Hair follicle dermal papilla cell (primary cell): ENCODE measurements around the gene SNX15. TPM values are rescaled to one million over a fixed set of nuclear protein-coding genes. Genes with fewer than 3 reads are reported as not detected.

Experiments
- small RNA-seq: library from RNA; depleted of rRNA; stranded (forward); fragments of <200 nt; gene quantifications from one replicate; pipeline ENCODE3, GENCODE V24; 2012
- total RNA-seq: library from RNA; depleted of rRNA; stranded (reverse); fragments of >200 nt; gene quantifications from 2 replicates; pipeline ENCODE4 v1.2.3, GENCODE V29; 2012

SNX15 gene, protein sequence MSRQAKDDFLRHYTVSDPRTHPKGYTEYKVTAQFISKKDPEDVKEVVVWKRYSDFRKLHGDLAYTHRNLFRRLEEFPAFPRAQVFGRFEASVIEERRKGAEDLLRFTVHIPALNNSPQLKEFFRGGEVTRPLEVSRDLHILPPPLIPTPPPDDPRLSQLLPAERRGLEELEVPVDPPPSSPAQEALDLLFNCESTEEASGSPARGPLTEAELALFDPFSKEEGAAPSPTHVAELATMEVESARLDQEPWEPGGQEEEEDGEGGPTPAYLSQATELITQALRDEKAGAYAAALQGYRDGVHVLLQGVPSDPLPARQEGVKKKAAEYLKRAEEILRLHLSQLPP
- 16.6 and 19.4 TPM in 2 replicates for total RNA-seq

DNA sequence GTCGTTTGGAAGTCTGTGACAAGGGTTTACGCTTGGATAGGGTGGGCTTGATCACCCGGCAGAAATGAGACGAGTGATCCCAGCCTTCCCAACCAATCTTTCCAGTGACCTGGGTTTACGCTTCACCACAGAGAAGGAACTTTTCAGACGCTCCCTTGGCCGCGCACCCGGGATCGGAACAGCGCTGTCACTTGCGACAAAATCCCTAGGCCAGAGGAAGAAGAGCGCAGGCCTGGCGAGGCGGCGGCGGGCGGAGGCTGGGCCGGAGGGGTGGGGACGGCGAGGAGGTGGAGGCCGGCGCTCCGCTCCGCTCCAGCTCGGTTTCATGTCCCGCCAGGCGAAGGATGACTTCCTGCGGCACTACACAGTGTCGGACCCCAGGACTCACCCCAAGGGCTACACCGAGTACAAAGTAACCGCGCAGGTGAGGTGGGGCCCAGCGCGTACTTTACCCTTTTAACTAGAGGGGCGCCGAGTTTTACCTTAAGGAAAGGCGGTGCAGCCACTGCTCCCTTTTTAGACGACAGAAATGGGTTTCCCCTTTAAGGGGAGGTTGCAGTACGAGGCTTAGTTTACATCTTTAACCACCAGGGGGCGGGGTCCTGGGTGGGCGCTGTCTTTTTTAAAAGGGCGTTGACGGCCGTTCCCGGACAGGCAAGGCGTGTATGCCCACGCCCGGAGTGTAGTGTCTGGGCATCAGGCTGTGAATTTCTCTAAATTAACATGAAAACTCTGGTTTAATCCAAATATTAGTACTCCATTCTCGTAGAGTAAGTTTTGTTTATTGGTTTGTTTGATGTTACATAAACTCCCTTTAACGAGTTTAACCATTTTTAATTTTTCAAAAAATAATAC, at the start of gene SNX15:
Gene SNX15, plus strand, starts transcription at position 227 of the 855 bp plus-strand sequence. Its CDS starts 99 bp downstream, at position 326.

DNA sequence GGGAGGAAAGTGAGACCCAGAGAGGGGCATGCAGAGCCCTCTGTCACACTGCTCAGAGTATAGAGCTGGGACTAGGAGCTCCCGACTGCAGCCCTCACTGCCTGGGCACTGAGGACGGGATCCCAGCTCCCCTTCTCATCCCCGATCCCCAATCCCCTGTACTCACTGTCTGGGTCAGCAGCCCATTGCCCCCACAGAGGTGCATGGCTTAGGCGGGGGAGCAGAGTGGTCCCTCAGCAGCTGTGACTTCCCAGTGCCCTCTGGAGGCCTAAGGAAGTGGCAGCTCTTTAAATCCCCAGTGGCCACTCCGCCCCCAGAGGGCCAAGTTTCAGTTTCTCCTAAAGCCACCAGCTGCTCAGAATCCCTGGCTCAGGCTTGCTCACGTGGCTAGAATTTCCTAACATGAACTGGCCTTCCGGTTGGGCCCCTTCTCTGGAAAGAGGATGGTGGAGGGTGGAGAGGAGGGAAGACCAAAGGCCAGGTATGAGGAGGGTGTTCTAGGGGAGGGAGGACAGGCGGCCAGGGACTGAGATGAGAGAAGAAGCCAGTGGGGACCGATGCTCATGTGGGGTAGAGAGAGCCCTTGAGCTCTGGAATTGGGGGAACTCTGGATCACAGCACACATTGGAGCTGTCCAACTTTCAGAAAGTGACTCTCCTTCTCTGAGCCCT, 30.4 kb upstream of the SNX15 start, which contains the start of gene BATF2:
Gene BATF2, minus strand, starts transcription at position 262 of the 671 bp plus-strand sequence. Its CDS starts 57 bp downstream, at position 205.

DNA sequence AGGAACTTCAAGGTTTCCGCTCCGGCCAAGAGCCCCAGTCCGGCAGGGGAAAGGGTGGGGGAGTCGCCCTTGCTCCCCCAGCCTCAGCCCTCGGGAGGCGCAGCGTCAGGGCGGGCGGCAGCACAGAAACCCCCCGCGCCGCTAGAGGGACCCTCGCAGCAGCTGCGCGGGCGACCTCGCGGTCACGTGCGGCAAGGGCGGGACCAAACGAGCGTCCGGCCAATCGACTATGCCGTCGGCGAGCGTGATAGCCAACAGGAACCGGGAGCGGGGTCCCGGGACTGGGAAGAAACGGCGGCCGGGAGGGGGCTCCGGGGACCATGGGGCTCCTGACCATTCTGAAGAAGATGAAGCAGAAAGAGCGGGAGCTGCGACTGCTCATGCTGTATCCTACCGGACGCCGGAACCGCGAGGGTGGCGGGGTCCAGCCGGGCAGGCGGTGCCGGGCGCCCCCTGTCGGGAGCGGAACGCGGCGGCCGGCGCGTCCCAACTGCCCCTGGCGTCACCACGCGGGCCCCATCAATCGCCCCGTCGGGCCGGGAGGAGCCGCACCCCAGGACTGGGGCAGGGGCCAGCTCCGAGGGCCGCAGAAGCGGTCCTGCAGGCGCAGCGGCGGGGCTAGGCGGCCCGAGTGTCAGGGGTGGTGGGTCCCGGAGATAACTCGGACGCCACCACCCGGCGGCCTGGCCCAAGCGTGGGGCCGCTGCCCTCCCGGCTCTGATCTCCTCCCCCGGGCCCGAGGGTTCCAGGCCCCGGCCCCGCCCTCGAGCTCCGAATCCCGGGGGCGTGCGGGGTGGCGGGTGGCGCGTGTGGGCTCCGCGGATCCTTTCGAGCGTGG, 13.1 kb upstream of the SNX15 start, which contains the start of gene ARL2:
Gene ARL2, plus strand, starts transcription at position 273 of the 838 bp plus-strand sequence. Its CDS starts 48 bp downstream, at position 321.

GRCh38 chr11:65040847-65041622, 13.8 kb downstream of the SNX15 start, which contains the start of gene SAC3D1:
SAC3D1 (plus strand) TSS chr11:65041210; CDS start chr11:65041293, 83 bp downstream.

GRCh38 chr11:65058419-65059054, 31.3 kb downstream of the SNX15 start, which contains the start of gene NAALADL1:
NAALADL1 (minus strand) TSS chr11:65058553; CDS start chr11:65058521, 32 bp downstream.

GRCh38 chr11:65083834-65084597, 56.8 kb downstream of the SNX15 start, which contains the start of the genes CDCA5 and ZFPL1:
CDCA5 (minus strand) TSS chr11:65084040; CDS start chr11:65083978, 62 bp downstream.
ZFPL1 (plus strand) TSS chr11:65084222; CDS start chr11:65084699, 477 bp downstream.

Small RNAs within 50 kb of the gene (small RNA-seq; reads per million reads assigned to genes)
- gene MIR6879 = not detected
- gene SNX15 = not detected

Other genes starting within 250 kb of the SNX15 start
- gene SF1, start 248.9 kb upstream of the SNX15 start, total RNA-seq = 123 and 156 TPM in 2 replicates
- 19.6 and 20.9 TPM in 2 replicates for gene MAP4K2, start 224.2 kb upstream of the SNX15 start, total RNA-seq
- gene MEN1, start 216.9 kb upstream of the SNX15 start, total RNA-seq = 16.8 and 19.0 TPM in 2 replicates
- 0.12 and 0.32 TPM in 2 replicates for gene CDC42BPG, start 182.8 kb upstream of the SNX15 start, total RNA-seq
- 86.5 and 115 TPM in 2 replicates for gene EHD1, start 148.8 kb upstream of the SNX15 start, total RNA-seq
- 17.5 and 19.2 TPM in 2 replicates for gene ATG2A, start 110.2 kb upstream of the SNX15 start, total RNA-seq
- gene PPP2R5B, start 102.8 kb upstream of the SNX15 start, total RNA-seq = 12.3 and 14.6 TPM in 2 replicates
- not detected in 2 replicates for gene GPHA2, start 91.5 kb upstream of the SNX15 start, total RNA-seq
- not detected in 2 replicates for gene MAJIN, start 55.3 kb upstream of the SNX15 start, total RNA-seq
- 1.2 and 2.3 TPM in 2 replicates for gene BATF2, start 30.5 kb upstream of the SNX15 start, total RNA-seq
- gene ARL2, start 13.3 kb upstream of the SNX15 start, total RNA-seq = 71.7 and 85.9 TPM in 2 replicates
- 7.0 and 9.6 TPM in 2 replicates for gene SAC3D1, start 13.8 kb downstream of the SNX15 start, total RNA-seq
- gene NAALADL1, start 31.1 kb downstream of the SNX15 start, total RNA-seq = 34.1 and 35.2 TPM in 2 replicates
- 1.3 and 1.5 TPM in 2 replicates for gene CDCA5, start 56.6 kb downstream of the SNX15 start, total RNA-seq
- gene ZFPL1, start 56.8 kb downstream of the SNX15 start, total RNA-seq = 45.6 and 48.7 TPM in 2 replicates
- 209 and 240 TPM in 2 replicates for gene VPS51, start 68.8 kb downstream of the SNX15 start, total RNA-seq
- 16.9 and 18.1 TPM in 2 replicates for gene TM7SF2, start 84.4 kb downstream of the SNX15 start, total RNA-seq
- gene ZNHIT2, start 90.3 kb downstream of the SNX15 start, total RNA-seq = 10.4 and 13.6 TPM in 2 replicates
- 66.9 and 79.2 TPM in 2 replicates for gene FAU, start 94.7 kb downstream of the SNX15 start, total RNA-seq
- gene MRPL49, start 94.9 kb downstream of the SNX15 start, total RNA-seq = 49.1 and 52.9 TPM in 2 replicates
- 21.4 and 28.7 TPM in 2 replicates for gene SYVN1, start 107.1 kb downstream of the SNX15 start, total RNA-seq
- gene SPDYC, start 142.8 kb downstream of the SNX15 start, total RNA-seq = not detected in 2 replicates
- gene CAPN1, start 154.5 kb downstream of the SNX15 start, total RNA-seq = 168 and 174 TPM in 2 replicates
- gene POLA2, start 234.5 kb downstream of the SNX15 start, total RNA-seq = 2.1 and 3.4 TPM in 2 replicates